NCI-H1417 (cell line): ENCODE measurements around the gene PCP4.

Source experiments
- DNase-seq, 3 experiments: peaks; one replicate each; lab custom pipeline; 2025; lab: John Stamatoyannopoulos, UW

PCP4 gene

DNA sequence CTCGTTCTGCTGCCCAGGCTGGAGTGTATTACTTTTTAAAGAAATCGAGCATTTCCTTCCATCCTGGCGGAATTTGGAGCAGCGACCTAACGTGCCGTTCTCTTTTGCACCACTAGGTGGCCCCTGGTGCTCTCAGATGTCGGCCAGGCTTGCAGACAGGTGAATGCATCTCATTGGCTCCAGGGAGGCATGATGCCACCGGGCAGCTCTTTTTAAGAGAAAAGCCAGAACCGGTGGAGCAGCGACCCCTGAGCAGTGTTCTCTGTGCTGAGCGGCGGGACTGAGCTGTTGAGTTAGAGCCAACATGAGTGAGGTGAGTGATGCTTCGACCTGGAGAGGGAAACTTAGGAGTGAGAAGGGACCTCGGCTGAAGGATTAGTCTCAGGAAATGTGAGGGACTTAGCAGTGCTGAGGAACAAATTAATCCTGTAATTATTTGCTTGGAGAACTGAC, at the start of gene PCP4:
Gene PCP4, plus strand, starts transcription at position 241 of the 453 bp plus-strand sequence. Its CDS starts 64 bp downstream, at position 305.
- peak; percentile 70 to 89 (median 86) for DNase-seq

DNA sequence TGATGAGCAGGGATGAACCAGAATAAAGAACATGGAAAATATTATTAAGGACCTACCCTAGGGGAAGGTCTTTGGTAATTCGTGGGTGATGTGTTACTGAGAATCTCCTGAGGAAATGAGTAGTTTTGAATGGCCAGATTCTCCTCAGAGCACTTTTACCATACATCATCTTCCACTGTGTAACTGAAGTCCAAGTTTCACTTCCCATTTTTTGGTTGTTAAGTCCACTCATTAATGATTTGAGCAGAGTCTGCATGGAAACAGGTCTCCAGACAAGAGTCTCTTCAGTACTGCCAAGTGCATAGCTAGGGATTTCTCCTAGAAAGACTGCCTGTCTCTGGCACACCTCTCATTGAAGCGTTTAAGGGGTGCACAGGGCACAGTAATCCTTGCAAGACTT, 48.7 kb upstream of the PCP4 start:
- DNase-seq: no peak

DNA sequence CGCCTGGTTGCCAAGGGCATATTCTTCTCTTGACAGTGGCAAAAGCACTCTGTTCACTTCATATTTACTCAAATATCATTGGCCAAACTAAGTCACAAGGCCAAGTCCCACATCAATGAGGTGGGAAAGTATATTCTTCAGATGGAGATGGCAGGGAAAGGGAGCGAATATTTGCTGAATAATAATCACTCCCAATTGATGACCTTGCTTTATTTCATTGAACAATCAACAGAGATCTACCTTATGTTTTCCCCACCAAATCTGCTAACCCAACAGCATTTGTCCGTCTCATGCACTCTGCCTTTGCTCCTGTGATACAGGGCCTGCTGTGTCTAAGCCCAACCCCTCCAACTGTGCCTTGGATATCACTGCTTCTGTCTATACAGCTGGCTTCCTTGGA, 45.2 kb upstream of the PCP4 start:
- DNase-seq: no peak

DNA sequence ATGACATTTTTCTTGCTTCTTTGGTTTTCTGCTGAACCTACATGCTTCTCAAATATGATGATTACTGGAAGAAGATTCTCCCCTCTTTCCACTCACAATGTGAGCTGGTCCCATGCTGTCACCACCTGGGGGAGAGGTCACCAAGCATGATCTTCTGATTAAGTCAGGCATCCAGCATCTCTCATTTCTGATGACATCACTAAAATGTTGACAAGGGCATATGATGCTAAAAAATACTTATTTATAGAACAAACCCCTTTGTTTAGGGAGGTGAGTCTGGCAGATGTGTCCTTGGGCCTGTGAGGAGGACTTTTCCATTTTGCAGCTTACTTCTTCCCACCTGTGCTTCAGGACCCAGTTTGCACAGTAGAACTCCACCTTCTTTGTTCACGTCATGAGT, 42.0 kb upstream of the PCP4 start:
- no peak for DNase-seq

DNA sequence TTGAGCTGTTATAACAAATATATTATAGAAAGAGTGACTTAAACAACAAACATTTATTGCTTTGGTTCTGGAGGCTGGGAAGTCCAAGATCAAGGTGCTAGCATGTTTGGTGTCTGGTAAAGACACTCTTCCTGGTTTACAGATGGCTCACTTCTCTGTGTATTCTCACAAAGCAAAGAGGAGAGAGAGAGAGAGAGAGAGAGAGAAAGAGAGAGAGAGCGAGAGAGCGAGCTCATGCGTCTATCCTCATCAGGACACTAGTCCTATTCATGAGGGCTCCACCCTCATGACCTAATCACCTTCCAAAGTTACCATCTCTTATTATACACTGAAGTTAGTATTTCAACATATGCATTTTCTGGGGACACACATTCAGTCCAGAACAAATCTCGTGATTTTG, 32.7 kb upstream of the PCP4 start:
- DNase-seq: no peak

DNA sequence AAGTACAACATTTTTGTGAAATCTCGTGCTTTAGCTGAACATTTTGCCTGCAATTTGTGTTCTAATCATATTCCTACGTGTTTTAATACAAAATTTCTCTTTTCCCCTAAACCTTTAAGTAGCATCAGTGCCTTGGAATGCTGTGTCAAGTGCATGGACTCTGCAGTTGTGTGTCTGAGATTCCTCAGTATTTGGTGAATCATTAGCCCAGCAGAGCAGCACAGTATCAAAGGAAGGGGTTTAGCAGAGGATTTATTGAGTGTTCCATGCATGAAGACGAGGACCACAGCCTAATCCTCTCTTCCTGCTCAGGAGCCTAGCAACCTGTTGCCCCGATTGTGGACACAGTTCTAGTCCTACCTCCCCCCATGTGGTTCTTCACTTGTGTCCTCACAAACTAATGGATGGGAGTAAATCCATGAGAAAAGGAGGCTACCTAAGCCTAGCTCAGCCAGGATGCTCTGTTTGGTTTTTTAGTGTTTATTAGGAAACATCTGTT, 29.3 kb upstream of the PCP4 start:
- DNase-seq: no peak

DNA sequence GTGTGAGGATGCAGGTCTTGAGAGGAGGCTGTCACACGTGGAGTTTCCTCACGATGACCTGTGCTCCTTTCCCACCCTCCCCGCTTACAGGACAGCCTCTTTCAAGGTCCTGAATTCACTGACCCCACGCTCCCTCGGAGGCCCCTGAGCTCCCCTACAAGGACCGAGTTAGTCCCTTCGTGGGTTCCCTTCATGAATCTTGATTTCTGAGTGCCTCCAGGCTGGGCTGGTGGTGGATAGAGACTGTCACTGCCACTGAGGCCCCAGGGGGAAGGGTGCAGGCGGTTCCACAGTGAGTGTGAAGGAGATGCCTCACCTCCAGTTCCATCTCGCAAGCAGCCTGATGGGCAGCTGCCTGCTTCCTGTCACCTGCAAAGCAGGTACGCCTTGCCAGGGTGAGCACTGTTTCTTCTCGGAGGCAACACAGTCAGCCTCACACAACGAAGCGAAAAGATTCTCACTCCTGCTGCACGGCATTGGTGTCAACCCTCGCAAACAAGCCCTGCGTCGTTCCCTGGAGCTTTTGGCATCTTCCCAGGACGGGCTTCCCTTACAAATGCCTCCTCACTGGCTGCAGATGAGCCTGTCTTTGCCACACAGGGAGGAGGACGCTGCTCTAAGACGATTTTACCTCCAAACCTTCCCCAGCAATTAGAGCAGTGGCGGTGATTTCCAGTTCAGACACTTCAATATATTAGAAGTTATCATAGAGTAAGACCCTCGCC, 26.7 kb upstream of the PCP4 start:
- no peak for DNase-seq

DNA sequence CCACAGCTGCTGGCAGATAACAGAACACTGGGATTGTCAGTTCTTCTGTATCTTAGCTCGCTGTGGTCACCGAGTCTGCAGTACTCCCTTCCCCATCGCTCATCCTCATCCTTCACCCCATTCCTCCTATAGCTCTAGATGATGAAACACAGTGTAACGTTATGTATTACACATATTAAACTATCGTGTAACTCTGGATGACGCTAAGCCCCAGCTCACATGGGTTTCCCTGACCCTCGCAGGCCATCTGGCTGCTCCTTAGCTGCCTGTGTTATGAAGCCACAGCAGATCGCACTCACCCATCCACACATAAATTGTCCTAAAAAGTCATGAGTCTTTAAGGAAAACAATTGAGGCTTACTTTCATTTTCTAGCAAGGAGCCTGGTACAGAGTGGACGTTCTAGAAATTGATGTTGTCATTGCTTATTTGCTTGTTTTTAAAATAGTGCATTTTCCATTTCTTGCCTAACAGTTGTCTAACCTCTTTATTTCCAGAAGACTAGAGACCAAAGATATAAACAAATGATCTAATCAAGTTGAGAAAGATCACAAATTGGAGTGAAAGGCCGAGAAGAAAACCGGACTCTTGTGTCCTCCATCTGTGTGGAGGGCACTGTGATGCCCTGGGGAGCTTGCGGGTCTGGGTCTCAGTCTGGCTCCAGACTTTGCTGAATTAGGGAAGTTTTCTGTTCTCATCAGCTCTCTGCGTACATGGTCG, 24.3 kb upstream of the PCP4 start:
- DNase-seq: no peak

DNA sequence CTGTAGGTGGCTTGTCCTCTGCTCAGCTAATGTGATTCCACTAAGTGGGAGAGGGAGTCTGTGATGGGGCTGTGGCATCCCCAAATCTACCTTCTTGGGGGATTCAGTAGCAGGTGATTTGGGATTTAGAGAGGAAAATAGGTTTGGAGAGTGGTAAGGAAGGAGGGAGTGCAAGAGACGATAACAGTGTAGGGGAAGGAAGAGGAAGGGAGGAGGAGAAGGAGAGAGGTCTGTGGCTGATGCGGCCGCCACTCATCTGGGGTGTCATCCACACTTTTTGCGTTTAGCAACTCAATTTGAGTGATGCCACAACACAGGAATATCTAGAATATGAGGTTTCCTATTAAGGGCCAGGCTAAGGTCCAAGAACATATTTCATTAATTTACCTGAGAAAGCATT, 23.8 kb upstream of the PCP4 start:
- DNase-seq: no peak

DNA sequence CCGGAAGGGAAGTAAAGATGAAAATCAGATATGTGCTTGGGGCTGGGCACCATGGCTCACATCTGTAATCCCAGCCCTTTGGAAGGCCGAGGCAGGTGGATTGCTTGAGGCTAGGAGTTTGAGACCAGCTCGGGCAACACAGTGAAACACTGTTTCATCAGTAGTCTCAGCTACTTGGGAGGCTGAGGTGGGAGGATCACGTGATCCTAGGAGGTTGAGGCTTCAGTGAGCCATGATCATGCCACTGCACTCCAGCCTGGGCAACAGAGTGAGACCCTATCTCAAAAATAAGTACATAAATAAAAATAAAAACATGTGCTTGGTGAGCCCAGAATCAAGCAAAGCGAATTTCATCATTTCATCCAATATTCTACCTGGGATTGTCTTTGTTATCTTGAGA, 23.3 kb upstream of the PCP4 start:
- DNase-seq: no peak

DNA sequence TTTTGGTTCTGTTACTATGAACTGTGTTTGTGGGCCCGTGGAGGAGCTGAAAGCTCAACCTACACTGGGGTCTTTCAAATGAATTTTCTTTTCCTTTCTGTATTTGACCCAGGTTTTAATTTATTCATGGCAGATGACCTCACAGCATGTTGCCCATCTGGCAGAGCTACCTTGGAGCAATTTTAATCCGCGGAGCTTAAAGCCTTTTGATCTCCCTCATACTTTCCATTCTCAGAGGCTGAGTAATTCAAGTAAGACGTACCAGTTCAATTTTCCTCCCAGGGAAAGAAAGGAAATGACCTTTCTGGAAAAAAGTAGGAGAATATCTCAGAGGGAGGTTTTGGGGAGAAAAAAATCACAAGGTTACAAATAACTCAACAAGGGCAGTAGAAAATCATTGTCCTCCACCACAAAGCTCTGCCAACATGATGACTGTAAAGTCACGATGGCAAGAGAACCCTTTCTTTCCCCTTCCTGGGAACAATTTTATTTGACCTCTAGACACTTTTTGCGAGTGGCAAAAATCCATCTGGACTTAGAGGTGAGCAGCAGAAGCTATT, 21.6 kb upstream of the PCP4 start:
- peak in 1 of 3 experiments; percentile 12 for DNase-seq

DNA sequence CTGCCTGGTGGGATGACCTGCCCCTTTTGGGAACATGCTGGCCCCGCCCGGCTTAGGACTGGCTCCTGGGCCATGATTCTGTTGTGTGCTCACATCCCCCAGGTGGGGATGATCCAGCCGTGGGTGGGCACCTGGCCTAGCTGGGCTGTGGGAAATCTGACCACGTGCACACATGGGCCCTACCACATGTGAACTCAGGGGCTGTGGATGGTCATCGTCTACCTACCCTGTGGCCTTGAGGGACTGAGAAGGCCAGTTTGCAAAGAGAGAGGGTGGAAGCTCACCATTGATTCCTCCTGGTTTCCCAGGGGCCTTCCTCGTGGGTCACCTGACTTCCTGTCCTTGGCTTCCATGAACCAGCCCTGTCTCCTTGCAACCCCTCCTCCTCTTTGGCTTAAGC, 19.4 kb upstream of the PCP4 start:
- no peak for DNase-seq

DNA sequence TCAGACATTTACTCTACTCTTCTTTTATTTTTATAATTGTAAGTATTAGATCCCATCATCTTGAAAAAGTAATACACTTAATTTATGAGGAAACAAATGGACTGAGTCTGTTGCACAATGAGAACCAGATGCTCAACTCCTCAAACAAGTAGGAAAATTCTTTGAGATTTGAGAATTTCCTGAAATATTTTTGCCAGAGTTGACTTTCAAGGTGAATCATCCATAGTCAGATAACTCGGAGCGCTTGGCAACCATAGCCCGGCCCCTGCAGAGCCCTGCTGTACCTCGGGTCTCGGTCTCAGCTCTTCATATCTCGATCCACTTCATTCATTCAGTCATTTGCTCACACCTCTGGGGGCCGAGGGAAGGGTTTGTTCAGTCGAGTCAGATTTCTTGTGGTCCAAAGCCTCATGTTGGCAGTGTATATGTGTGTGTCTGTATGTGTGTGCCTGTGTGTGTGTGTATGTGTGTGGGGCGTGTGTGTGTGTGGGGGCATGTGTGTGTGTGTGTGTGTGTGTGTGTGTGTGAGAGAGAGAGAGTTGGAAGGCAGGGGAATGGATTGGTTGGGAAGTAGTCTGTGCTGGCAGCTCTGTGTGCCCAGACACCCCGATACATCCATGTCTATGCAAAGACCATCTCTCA, 18.1 kb upstream of the PCP4 start:
- no peak for DNase-seq

DNA sequence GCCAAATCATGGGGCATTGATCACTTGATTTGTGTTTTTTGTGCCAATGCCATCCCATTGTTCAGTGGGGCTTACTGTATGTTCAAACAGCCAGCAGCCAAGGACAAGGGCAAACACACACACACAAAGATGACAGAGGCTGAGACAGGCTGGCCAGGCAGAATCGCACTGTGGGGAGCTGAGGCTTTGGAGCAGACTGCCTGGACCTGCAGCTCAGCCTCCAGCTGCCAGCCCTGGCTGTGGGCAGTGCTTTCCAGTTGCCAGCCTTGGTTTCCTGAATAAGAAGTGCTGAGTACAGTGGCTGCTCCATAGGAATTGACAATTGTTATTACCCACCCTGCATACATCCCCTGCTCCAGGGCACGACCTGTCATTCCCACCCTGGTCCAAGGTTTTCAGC, 16.9 kb upstream of the PCP4 start:
- DNase-seq: peak in 1 of 3 experiments; percentile 23

DNA sequence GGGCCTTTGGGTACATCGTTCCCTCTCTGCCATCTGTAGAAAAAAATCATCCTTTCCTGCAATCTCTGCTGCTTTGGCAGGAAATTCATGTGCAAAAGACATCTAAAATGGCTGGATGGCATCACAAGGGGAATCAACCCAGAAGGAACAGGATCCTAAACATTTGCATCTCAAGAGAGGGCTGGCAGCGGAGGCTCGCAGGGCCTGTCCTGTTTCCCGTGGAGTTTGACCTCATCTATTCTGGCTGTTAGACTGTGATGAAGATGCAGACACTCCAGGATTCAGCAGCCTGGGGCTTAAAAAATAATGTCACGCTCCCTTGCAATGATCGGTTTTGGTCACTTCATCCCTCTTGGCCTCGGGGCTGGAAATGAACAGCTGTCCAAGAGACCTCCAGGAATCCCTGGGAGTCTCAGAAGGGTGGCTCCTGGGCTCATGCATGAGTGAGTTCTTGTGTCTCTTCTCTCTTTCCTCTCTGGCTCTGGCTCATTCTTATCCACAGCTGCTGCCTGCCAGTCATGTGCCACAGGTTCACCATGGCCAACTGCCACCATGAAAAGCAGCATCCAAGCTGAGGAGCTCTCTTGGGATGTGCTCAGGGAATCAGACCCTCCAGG, 16.1 kb upstream of the PCP4 start:
- no peak for DNase-seq

DNA sequence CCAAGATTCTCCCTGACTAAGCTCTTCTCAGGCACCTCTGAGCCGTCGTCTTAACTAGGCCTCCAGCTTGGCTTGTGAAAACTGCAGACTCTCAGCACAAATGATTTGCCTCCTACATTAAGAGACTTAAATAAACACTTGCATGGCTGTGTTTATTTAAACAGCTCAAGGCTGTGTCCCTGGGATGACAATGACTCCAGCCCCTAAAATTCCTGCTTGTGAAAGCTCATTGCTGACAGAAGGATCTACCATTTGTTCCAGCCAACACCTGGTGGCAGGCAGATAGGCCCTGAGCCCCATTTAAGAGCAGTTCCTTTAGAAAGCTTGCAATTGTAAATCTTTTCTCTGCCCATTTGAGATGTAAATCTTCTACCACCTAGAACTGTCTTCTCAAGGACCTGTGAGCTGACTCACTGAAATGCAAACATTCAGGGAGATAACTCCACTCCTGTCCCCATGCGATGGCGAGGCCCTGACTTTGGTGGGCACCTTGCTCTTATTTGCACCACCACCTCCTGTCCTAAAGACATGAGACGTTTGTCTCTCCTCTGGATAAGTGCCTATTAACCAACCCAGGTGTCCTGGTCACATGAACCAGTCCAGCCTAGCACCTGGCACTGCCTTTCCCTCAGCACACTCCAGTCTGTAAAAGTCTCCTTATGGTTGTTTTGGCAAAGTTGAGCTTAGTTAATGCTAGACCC, 15.1 kb upstream of the PCP4 start:
- peak in 2 of 3 experiments; percentile 15 to 55 for DNase-seq

DNA sequence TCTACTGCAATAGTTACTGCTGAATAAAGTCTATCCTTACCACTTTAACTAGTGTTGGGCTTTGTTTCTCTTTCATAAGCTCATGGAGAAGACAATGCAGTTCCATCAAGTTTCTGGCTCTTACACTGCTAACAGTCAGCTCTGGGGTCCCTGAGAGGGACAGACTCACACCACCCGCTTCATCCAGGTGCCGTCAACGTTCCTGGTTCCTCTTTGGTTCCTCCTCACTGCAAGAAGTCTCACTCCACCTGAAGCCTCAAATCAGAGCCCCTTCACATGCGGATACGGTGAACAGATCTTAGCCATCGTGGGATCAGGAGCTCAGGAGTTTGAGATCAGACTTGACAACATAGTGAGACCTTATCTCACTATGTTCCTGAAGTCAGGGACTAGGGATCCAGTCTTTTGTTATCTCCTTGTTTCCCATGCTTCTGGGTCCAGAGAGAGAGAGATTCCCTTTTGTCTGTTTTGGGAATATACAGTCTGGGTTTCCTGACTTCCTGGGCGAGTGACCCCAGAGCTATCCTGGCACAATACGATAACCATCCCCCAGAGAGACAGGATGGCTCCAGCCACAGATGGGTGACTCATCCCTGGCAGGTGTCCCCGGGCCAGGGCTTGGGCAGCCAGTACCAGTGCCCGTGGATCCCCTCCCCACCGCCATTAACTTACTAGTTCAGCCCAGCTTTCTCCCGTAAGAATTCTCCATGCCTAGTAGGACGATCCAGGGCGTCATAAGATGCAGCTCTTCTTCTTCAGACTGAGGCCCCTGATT, 14.3 kb upstream of the PCP4 start:
- no peak for DNase-seq

DNA sequence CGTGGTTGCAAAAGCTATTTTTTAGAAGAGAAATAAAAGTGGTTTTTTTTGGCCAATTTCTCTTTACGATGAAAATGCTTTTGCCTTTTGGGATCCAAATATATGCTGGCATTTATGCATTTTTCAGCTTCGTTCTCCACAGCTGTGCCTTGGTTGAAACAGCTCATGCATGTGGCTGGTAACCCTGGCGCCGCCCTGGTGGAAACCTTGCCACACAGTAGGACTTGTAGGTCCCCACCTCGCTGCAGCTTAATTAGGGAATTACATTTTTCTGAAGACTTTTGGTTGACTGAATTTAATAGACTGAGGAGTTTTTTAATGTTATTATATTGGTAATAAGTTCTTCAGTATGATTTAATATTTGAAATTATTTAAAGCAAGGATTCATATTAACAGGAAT, 12.7 kb upstream of the PCP4 start:
- no peak for DNase-seq

DNA sequence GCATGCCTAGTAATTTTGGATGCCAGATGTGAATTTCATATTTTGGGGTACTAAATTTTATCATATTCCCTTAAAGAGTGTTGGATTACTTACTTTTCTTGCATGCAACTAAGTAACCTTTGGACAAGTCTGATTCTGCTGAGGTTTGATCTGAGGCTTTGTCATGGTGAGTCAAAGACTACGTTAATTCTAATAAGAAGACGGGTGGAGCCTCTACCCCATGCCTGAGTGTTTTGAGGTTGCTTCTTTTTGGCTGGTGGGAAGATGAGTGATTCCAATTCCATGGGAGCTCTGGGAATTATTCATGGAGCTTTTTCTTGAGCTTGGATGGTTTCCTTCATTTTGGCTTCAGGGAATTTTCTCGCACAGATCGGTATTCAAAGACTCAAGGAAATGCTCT, 11.6 kb upstream of the PCP4 start:
- DNase-seq: no peak

DNA sequence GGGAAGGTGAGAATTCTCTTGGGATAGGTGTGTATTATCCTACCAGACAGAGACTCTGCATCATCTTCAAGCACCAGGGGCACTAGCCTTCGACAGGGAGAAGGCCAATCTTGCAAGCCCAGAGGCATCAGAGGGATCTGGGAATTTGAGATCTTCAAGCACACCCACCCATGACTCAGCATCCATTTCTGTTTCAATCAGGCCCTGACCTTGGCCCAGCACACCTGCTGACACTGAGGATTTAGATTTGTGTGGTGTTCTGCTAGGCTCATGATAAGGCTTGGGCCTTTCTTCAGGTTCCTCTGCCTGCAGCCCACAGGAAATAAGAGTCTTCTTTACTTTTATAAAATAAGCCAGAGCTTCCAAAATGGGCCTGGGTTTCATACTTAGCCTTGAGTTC, 6.6 kb upstream of the PCP4 start:
- DNase-seq: no peak

DNA sequence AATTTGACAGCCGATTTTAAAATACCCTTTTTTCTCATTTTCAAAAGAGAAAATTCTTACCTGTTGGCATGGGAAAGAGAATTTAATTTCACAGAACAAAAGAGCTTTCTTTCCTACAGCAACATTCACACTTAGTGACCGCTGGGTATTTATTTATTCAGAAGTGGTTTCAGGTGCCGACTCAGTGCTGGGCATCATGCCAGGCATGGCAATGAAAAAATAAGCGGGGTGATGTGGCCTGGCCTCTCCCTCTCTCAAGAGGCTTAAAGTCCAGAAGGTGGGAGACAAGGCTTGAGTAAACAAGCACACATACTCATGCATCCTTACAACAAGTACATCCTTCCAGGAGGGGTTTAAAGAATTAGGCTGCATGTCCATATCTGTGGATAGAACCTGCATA, 4.1 kb upstream of the PCP4 start:
- DNase-seq: peak; percentile 80 to 97 (median 91)
